Panc1 (cell line): ENCODE data around the gene LMF1.

Experiments used
- POLR2AphosphoS5 ChIP-seq: IDR thresholded peaks from 2 replicates; pipeline ENCODE4 v1.6.1; 2012; ENCODE audit warnings: mild to moderate bottlenecking, low read depth, low read length, moderate library complexity
- SIN3A ChIP-seq: IDR thresholded peaks from 2 replicates; pipeline ENCODE4 v1.6.1; 2012; ENCODE audit warnings: low read depth, mild to moderate bottlenecking, low read length, moderate library complexity, borderline replicate concordance; ENCODE audit not compliant: insufficient read depth
- TCF7L2 ChIP-seq: IDR thresholded peaks from 2 replicates; pipeline ENCODE4 v1.6.1; 2011; ENCODE audit warnings: mild to moderate bottlenecking, low read depth, low read length, inconsistent platforms
- TF ChIP-seq, protein P1 (sequence below): fragments of 450-650 bp; IDR thresholded peaks from 2 replicates; pipeline ENCODE4 v1.5.1; 2017; ENCODE audit warnings: mild to moderate bottlenecking
- TF ChIP-seq, protein P2 (sequence below), 2 experiments: IDR thresholded peaks; 2 replicates each; pipeline ENCODE4 v1.6.1; 2011 to 2012; ENCODE audit warnings: low read depth in 2 of 2, control low read depth in 1 of 2, low read length in 1 of 2, mild to moderate bottlenecking in 1 of 2, moderate library complexity in 1 of 2; ENCODE audit not compliant: insufficient read depth in 1 of 2

DNA sequence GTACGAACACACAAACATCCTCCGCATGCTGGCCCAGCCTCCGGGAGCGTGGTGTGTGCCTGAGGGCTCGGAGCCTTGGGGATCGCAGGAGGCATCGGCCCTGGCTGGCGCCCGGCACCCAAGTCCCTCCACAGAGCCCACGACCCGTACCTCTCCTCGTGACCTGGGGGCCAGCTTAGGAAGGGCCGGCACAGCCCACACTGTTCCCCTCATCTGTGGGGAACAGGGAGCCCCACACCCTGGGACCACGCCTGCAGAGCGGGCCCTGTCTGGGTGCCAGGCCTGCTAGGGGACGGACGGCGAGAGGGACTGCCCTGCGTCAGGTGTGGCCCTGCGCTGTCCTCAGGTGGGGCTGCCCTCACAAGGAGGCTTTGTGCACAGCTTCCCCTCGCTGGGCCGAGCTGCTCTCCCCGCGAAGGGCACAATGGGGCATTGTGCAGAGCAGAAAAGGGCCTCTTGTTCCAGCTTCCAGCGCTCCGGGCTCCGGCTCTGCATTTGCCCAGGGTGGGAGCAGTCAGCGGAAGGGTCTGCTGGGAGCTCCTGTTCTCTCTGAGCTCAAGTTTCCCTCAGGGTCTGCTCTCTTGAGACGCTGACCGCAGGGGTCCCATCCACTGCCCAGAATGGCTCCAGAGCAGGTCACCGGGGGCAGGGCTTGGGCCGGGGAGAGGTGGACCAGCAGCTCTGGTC, 1.7 kb upstream of the LMF1 start:
- TF ChIP-seq, protein P1, sequence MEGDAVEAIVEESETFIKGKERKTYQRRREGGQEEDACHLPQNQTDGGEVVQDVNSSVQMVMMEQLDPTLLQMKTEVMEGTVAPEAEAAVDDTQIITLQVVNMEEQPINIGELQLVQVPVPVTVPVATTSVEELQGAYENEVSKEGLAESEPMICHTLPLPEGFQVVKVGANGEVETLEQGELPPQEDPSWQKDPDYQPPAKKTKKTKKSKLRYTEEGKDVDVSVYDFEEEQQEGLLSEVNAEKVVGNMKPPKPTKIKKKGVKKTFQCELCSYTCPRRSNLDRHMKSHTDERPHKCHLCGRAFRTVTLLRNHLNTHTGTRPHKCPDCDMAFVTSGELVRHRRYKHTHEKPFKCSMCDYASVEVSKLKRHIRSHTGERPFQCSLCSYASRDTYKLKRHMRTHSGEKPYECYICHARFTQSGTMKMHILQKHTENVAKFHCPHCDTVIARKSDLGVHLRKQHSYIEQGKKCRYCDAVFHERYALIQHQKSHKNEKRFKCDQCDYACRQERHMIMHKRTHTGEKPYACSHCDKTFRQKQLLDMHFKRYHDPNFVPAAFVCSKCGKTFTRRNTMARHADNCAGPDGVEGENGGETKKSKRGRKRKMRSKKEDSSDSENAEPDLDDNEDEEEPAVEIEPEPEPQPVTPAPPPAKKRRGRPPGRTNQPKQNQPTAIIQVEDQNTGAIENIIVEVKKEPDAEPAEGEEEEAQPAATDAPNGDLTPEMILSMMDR: no peak
- TF ChIP-seq POLR2AphosphoS5: no peak
- TF ChIP-seq, protein P2, sequence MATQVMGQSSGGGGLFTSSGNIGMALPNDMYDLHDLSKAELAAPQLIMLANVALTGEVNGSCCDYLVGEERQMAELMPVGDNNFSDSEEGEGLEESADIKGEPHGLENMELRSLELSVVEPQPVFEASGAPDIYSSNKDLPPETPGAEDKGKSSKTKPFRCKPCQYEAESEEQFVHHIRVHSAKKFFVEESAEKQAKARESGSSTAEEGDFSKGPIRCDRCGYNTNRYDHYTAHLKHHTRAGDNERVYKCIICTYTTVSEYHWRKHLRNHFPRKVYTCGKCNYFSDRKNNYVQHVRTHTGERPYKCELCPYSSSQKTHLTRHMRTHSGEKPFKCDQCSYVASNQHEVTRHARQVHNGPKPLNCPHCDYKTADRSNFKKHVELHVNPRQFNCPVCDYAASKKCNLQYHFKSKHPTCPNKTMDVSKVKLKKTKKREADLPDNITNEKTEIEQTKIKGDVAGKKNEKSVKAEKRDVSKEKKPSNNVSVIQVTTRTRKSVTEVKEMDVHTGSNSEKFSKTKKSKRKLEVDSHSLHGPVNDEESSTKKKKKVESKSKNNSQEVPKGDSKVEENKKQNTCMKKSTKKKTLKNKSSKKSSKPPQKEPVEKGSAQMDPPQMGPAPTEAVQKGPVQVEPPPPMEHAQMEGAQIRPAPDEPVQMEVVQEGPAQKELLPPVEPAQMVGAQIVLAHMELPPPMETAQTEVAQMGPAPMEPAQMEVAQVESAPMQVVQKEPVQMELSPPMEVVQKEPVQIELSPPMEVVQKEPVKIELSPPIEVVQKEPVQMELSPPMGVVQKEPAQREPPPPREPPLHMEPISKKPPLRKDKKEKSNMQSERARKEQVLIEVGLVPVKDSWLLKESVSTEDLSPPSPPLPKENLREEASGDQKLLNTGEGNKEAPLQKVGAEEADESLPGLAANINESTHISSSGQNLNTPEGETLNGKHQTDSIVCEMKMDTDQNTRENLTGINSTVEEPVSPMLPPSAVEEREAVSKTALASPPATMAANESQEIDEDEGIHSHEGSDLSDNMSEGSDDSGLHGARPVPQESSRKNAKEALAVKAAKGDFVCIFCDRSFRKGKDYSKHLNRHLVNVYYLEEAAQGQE (IDR thresholded peaks at IDR 0.05; ENCODE audit: insufficient read depth in 1 of 2, low read depth in 2 of 2, low read length in 1 of 2): no peak
- no peak for TF ChIP-seq TCF7L2
- TF ChIP-seq SIN3A: no peak
